HG03378 (cell line): ENCODE measurements around the gene LOXHD1.

ENCODE experiments used
- ATAC-seq: cut with Tn5 transposase; IDR thresholded peaks from one replicate; pipeline ENCODE4 v1.9.1; 2021; ENCODE audit warnings: mild to moderate bottlenecking, moderate library complexity; ENCODE audit not compliant: unreplicated experiment

LOXHD1 gene

GRCh38 chr18:46581648-46582047, 75.4 kb downstream of the LOXHD1 start:
- ATAC-seq, result no peak

- ATAC-seq, result no peak
Measured at GRCh38 chr18:46578987-46579386, 78.0 kb downstream of the LOXHD1 start.

- ATAC-seq, result no peak
Measured at GRCh38 chr18:46577546-46577945, 79.5 kb downstream of the LOXHD1 start.

GRCh38 chr18:46575851-46576250, 81.2 kb downstream of the LOXHD1 start:
- no peak for ATAC-seq

- no peak for ATAC-seq
Measured at GRCh38 chr18:46574743-46575115, 82.3 kb downstream of the LOXHD1 start.

- ATAC-seq, result peak; percentile 70
Measured at GRCh38 chr18:46574000-46574742, 82.8 kb downstream of the LOXHD1 start.

GRCh38 chr18:46573156-46573555, 83.9 kb downstream of the LOXHD1 start:
- no peak for ATAC-seq

GRCh38 chr18:46571756-46572155, 85.3 kb downstream of the LOXHD1 start:
- ATAC-seq, result no peak

GRCh38 chr18:46570666-46571065, 86.4 kb downstream of the LOXHD1 start:
- ATAC-seq, result no peak

GRCh38 chr18:46570134-46570533, 86.9 kb downstream of the LOXHD1 start:
- ATAC-seq, result no peak

GRCh38 chr18:46569211-46569610, 87.8 kb downstream of the LOXHD1 start:
- no peak for ATAC-seq

GRCh38 chr18:46567196-46567595, 89.8 kb downstream of the LOXHD1 start:
- ATAC-seq, result no peak

- ATAC-seq, result no peak
Measured at GRCh38 chr18:46566111-46566510, 90.9 kb downstream of the LOXHD1 start.

- ATAC-seq, result no peak
Measured at GRCh38 chr18:46565256-46565655, 91.8 kb downstream of the LOXHD1 start.

- ATAC-seq, result no peak
Measured at GRCh38 chr18:46563317-46563716, 93.7 kb downstream of the LOXHD1 start.

GRCh38 chr18:46562674-46563192, 94.3 kb downstream of the LOXHD1 start:
- ATAC-seq, result no peak

- no peak for ATAC-seq
Measured at GRCh38 chr18:46560671-46561045, 96.4 kb downstream of the LOXHD1 start.

GRCh38 chr18:46559946-46560670, 96.9 kb downstream of the LOXHD1 start:
- ATAC-seq, result no peak

- ATAC-seq, result no peak
Measured at GRCh38 chr18:46559296-46559695, 97.7 kb downstream of the LOXHD1 start.

- ATAC-seq, result no peak
Measured at GRCh38 chr18:46556590-46557206, 100.3 kb downstream of the LOXHD1 start.

- ATAC-seq, result no peak
Measured at GRCh38 chr18:46555724-46556123, 101.3 kb downstream of the LOXHD1 start.

- no peak for ATAC-seq
Measured at GRCh38 chr18:46555213-46555612, 101.8 kb downstream of the LOXHD1 start.
